ENCODE measurements around the gene LSP1. TPM values are rescaled to one million over a fixed set of nuclear protein-coding genes. Genes with fewer than 3 reads are reported as not detected.

The LSP1 gene
- total and polyA plus RNA-seq, 2 of the 4 experiments (the other 2 are of a cell fraction) = not detected

DNA sequence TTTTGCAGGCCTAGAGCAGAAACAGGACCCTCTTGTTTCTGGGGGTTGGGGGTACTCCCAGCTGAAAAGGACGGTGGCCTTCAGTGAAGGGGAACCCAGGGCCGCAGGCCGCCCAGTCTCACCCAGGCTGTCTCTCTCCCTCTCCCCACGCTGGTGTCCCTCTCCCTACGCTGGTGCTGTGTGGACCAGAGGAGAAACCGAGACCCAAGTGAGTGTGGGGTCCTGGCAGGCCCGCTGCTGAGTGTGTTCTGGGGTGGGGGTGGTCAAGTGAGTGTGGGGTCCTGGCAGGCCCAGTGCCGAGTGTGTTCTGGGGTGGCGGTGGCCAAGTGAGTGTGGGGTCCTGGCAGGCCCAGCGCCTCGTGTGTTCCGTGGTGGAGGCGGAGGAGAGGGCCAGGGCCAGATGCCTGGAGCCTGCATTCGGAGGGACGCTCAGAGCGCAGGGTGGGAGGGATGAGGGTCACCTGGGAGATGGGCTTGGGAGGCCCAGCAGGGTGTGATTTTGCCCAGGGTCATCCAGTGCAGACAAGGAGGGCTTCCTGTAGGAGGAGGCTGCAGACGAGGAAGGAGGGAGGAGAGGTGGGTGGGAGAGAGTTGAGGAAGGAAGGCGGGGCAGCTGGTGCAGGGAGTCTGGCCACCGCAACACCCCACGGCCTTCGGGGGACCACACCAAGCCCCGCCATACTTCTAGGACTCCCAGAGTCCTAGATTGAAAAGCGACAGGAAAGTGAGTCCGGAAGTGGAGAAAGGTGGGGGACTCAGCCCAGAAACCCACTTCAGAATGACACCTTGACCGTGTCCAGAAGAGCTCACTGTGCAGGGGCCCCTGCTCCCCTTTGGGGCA, 77.0 kb downstream of the LSP1 start:
- no peak overlapping the region for H3K56ac ChIP-seq (ENCODE audit: extremely low read depth, insufficient read depth, low read length)
- no peaks in the 10 kb centered on the region for H4K20me1 ChIP-seq (ENCODE audit: insufficient read depth, low read length)
- no peak overlapping the region for H3K27ac ChIP-seq (ENCODE audit: insufficient read depth, low read length)
- intact Hi-C loops (cut with micrococcal nuclease) (no loop called here), dilution Hi-C loops (cut with HindIII; ENCODE audit: low sequenced_read_pairs, unreplicated experiment) (no loop called here), in situ Hi-C loops (cut with MboI; ENCODE audit: low sequenced_read_pairs) (no loop called here)
- H3K4me3 ChIP-seq (ENCODE audit: insufficient read depth, low read depth, low read length) = no peak overlapping the region
- H3K4ac ChIP-seq (ENCODE audit: low read depth, low read length) = no peak overlapping the region
- H2BK5ac ChIP-seq (ENCODE audit: low read depth, low read length, poor library complexity, severe bottlenecking) = no peak overlapping the region
- no peaks in the 10 kb centered on the region for H3K4me1 ChIP-seq (ENCODE audit: control insufficient read depth, insufficient read depth, low read length)
- POLR2A ChIA-PET (ENCODE audit: unreplicated experiment) = no interaction called here
- H2AK9ac ChIP-seq (replicated peaks; ENCODE audit: low read depth, low read length, poor library complexity) = no peak overlapping the region
- no peak overlapping the region for H4K8ac ChIP-seq (ENCODE audit: low read depth in 2 of 2, low read length in 2 of 2)
- H3K79me1 ChIP-seq (ENCODE audit: low read depth in 1 of 2, low read length in 2 of 2) = no peaks in the 10 kb centered on the region
- no peaks in the 10 kb centered on the region for H3K9me1 ChIP-seq (ENCODE audit: insufficient read depth, low read length)
- WGBS, 2 experiments (ENCODE audit: extremely low coverage in 2 of 2, insufficient read length in 1 of 2) = 74% methylated on average over 5 of the region's 25 CpGs; no CpG with 5 or more reads in 1 of the 2 experiments
- BruUV-seq (replicated peaks) = no TSS peak
- H3K4me2 ChIP-seq (ENCODE audit: low read depth, low read length) = no peak overlapping the region
- no peak overlapping the region for H2AK5ac ChIP-seq (ENCODE audit: low read depth, low read length)
- H2BK20ac ChIP-seq (ENCODE audit: low read depth, low read length) = no peak overlapping the region
- TF ChIP-seq MXI1 (IDR thresholded peaks at IDR 0.05; ENCODE audit: borderline replicate concordance, low read depth, low read length) (no peak), NFE2L2 (IDR thresholded peaks at IDR 0.05; ENCODE audit: low read depth, low read length) (no peak), MAFK (IDR thresholded peaks at IDR 0.05; ENCODE audit: low read depth, low read length) (no peak), SMC3 (IDR thresholded peaks at IDR 0.05; ENCODE audit: low read depth, low read length) (no peak), RCOR1 (IDR thresholded peaks at IDR 0.05; ENCODE audit: insufficient replicate concordance, low read length) (no peak), MAZ (IDR thresholded peaks at IDR 0.05; ENCODE audit: borderline replicate concordance, low read depth, low read length) (no peak), FOS (IDR thresholded peaks at IDR 0.05; ENCODE audit: low read depth, low read length) (no peak), RAD21 (IDR thresholded peaks at IDR 0.05; ENCODE audit: low read length) (no peak), BHLHE40 (IDR thresholded peaks at IDR 0.05; ENCODE audit: low read depth, low read length) (no peak)
- TF ChIP-seq, protein P1, sequence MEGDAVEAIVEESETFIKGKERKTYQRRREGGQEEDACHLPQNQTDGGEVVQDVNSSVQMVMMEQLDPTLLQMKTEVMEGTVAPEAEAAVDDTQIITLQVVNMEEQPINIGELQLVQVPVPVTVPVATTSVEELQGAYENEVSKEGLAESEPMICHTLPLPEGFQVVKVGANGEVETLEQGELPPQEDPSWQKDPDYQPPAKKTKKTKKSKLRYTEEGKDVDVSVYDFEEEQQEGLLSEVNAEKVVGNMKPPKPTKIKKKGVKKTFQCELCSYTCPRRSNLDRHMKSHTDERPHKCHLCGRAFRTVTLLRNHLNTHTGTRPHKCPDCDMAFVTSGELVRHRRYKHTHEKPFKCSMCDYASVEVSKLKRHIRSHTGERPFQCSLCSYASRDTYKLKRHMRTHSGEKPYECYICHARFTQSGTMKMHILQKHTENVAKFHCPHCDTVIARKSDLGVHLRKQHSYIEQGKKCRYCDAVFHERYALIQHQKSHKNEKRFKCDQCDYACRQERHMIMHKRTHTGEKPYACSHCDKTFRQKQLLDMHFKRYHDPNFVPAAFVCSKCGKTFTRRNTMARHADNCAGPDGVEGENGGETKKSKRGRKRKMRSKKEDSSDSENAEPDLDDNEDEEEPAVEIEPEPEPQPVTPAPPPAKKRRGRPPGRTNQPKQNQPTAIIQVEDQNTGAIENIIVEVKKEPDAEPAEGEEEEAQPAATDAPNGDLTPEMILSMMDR (conservative IDR thresholded peaks at IDR 0.05; ENCODE audit: low read depth, low read length) = no peak
- TF ChIP-seq, protein P2, sequence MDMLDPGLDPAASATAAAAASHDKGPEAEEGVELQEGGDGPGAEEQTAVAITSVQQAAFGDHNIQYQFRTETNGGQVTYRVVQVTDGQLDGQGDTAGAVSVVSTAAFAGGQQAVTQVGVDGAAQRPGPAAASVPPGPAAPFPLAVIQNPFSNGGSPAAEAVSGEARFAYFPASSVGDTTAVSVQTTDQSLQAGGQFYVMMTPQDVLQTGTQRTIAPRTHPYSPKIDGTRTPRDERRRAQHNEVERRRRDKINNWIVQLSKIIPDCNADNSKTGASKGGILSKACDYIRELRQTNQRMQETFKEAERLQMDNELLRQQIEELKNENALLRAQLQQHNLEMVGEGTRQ (IDR thresholded peaks at IDR 0.05; ENCODE audit: low read depth, low read length) = no peak
- no peak overlapping the region for H3K23ac ChIP-seq (ENCODE audit: low read depth, low read length)
- H3K18ac ChIP-seq (ENCODE audit: low read depth, low read length) = no peak overlapping the region
- DNase-seq (no peak), ATAC-seq (ENCODE audit: low read depth) (no peak)
- H2BK15ac ChIP-seq (ENCODE audit: low read depth, low read length) = no peak overlapping the region
- no peak overlapping the region for H2BK120ac ChIP-seq (ENCODE audit: low read depth, low read length)
- CTCF ChIA-PET = no interaction called here
- H3K9me3 ChIP-seq (ENCODE audit: control insufficient read depth, insufficient read depth, low read length) = no peaks in the 10 kb centered on the region
- H2AFZ ChIP-seq (replicated peaks; ENCODE audit: low read length, poor library complexity) = no peak overlapping the region
- no peak overlapping the region for H4K5ac ChIP-seq (ENCODE audit: low read depth, low read length)
- H4K91ac ChIP-seq (ENCODE audit: insufficient read depth, low read depth, low read length) = no peak overlapping the region
- H3K9ac ChIP-seq (ENCODE audit: low read depth, low read length) = no peak overlapping the region
- H3K36me3 ChIP-seq (ENCODE audit: control insufficient read depth, insufficient read depth, low read length) = no peaks in the 10 kb centered on the region
- H3K14ac ChIP-seq (replicated peaks; ENCODE audit: low read depth, low read length) = no peak overlapping the region
- peaks cover 18% of the 10 kb centered on the region; the same call in 1 of the 2 replicates for H3K27me3 ChIP-seq (ENCODE audit: control insufficient read depth, insufficient read depth, low read length)
